KMS-11 (cell line): ENCODE data around the gene TIMM29.

Experiments
- H2AFZ ChIP-seq: fragments of 200-600 bp; sonication (generic); 2 replicates; pipeline ENCODE4 v1.6.1; 2016; ENCODE audit warnings: antibody characterized with exemption, mixed run types, low read depth
- H3K27ac ChIP-seq: fragments of 200-600 bp; sonication (generic); 2 replicates; pipeline ENCODE4 v1.6.1; 2016; ENCODE audit warnings: mild to moderate bottlenecking, mixed run types
- H3K27me3 ChIP-seq: fragments of 200-600 bp; sonication (generic); 2 replicates; pipeline ENCODE4 v1.6.1; 2017; ENCODE audit warnings: mild to moderate bottlenecking, low read depth, mixed run types, moderate library complexity; ENCODE audit not compliant: insufficient read depth
- H3K36me3 ChIP-seq: fragments of 200-600 bp; sonication (generic); 2 replicates; pipeline ENCODE4 v1.6.1; 2017; ENCODE audit warnings: mild to moderate bottlenecking, mixed run types; ENCODE audit not compliant: insufficient read depth
- H3K4me1 ChIP-seq: fragments of 200-600 bp; sonication (generic); 2 replicates; pipeline ENCODE4 v1.6.1; 2016; ENCODE audit warnings: mild to moderate bottlenecking, low read depth, mixed run types; ENCODE audit not compliant: poor library complexity, severe bottlenecking
- H3K4me2 ChIP-seq: fragments of 200-600 bp; sonication (generic); 2 replicates; pipeline ENCODE4 v1.7.0; 2016; ENCODE audit warnings: mild to moderate bottlenecking, mixed run types
- H3K4me3 ChIP-seq: fragments of 200-600 bp; sonication (generic); IDR thresholded peaks from 2 replicates; pipeline ENCODE4 v1.6.1; 2017; ENCODE audit warnings: low read depth, low read length, mixed read lengths; ENCODE audit not compliant: insufficient read depth
- H3K79me2 ChIP-seq: fragments of 200-600 bp; sonication (generic); 2 replicates; pipeline ENCODE4 v1.6.1; 2016; ENCODE audit warnings: low read depth, mixed run types; ENCODE audit not compliant: insufficient read depth
- H3K9ac ChIP-seq: fragments of 200-600 bp; sonication (generic); 2 replicates; pipeline ENCODE4 v1.6.1; 2016; ENCODE audit warnings: mild to moderate bottlenecking, mixed run types
- H4K20me1 ChIP-seq: fragments of 200-600 bp; sonication (generic); 2 replicates; pipeline ENCODE4 v1.6.1; 2016; ENCODE audit warnings: mild to moderate bottlenecking, mixed run types; ENCODE audit not compliant: insufficient read depth
- CTCF ChIP-seq: fragments of 200-600 bp; sonication (generic); conservative IDR thresholded peaks from 2 replicates; pipeline ENCODE4 v1.6.1; 2017; ENCODE audit warnings: low read depth, mild to moderate bottlenecking, antibody characterized with exemption, low read length, moderate library complexity, mixed read lengths

TIMM29 gene

GRCh38 chr19:10919352-10920287, 9.0 kb upstream of the TIMM29 start:
- Histone ChIP-seq H3K4me3 (no peak overlapping the region), H2AFZ (no peak overlapping the region), H3K79me2 (no peaks in the 10 kb centered on the region), H3K36me3 (no peaks in the 10 kb centered on the region), H3K27me3 (no peaks in the 10 kb centered on the region), H3K27ac (no peak overlapping the region), H3K4me2 (no peak overlapping the region), H3K9ac (no peak overlapping the region), H4K20me1 (no peaks in the 10 kb centered on the region), H3K4me1 (no peaks in the 10 kb centered on the region)
- TF ChIP-seq CTCF: no peak

- Histone ChIP-seq H3K4me2 (no peak overlapping the region), H3K4me3 (no peak overlapping the region), H3K36me3 (no peaks in the 10 kb centered on the region), H2AFZ (no peak overlapping the region), H3K9ac (no peak overlapping the region), H3K27me3 (no peaks in the 10 kb centered on the region), H4K20me1 (no peaks in the 10 kb centered on the region), H3K79me2 (no peaks in the 10 kb centered on the region), H3K27ac (no peak overlapping the region), H3K4me1 (no peaks in the 10 kb centered on the region)
- TF ChIP-seq CTCF: no peak
These were observed 8.3 kb upstream of the TIMM29 start for GRCh38 chr19:10920288-10920655.

GRCh38 chr19:10920781-10921180, 7.8 kb upstream of the TIMM29 start:
- H3K36me3 ChIP-seq: no peaks in the 10 kb centered on the region
- no peak for TF ChIP-seq CTCF
- H3K9ac ChIP-seq: no peak overlapping the region
- H3K27ac ChIP-seq: no peak overlapping the region
- no peaks in the 10 kb centered on the region for H4K20me1 ChIP-seq
- H3K4me2 ChIP-seq: no peak overlapping the region
- no peaks in the 10 kb centered on the region for H3K27me3 ChIP-seq
- H3K4me1 ChIP-seq: no peaks in the 10 kb centered on the region
- no peak overlapping the region for H3K4me3 ChIP-seq
- no peak overlapping the region for H2AFZ ChIP-seq
- no peaks in the 10 kb centered on the region for H3K79me2 ChIP-seq

GRCh38 chr19:10921199-10921909, 7.3 kb upstream of the TIMM29 start:
- H3K9ac ChIP-seq: no peak overlapping the region
- H3K79me2 ChIP-seq: no peaks in the 10 kb centered on the region
- no peaks in the 10 kb centered on the region for H4K20me1 ChIP-seq
- H3K4me1 ChIP-seq: no peaks in the 10 kb centered on the region
- H3K27me3 ChIP-seq: no peaks in the 10 kb centered on the region
- H2AFZ ChIP-seq: no peak overlapping the region
- no peak for TF ChIP-seq CTCF
- H3K36me3 ChIP-seq: no peaks in the 10 kb centered on the region
- no peak overlapping the region for H3K4me2 ChIP-seq
- H3K27ac ChIP-seq: no peak overlapping the region
- no peak overlapping the region for H3K4me3 ChIP-seq
